ENCODE measurements around the gene MARK3.
A peak's percentile ranks its signal among the peaks of the same experiment; 100 is the strongest.

Gene MARK3

GRCh38 chr14:103547941-103548462 lies 162.8 kb downstream of the MARK3 start:
- peaks cover 28% of the 10 kb centered on the region for H3K4me1 ChIP-seq (ENCODE audit: control insufficient read depth, insufficient read depth, low read length, unreplicated experiment)

DNA sequence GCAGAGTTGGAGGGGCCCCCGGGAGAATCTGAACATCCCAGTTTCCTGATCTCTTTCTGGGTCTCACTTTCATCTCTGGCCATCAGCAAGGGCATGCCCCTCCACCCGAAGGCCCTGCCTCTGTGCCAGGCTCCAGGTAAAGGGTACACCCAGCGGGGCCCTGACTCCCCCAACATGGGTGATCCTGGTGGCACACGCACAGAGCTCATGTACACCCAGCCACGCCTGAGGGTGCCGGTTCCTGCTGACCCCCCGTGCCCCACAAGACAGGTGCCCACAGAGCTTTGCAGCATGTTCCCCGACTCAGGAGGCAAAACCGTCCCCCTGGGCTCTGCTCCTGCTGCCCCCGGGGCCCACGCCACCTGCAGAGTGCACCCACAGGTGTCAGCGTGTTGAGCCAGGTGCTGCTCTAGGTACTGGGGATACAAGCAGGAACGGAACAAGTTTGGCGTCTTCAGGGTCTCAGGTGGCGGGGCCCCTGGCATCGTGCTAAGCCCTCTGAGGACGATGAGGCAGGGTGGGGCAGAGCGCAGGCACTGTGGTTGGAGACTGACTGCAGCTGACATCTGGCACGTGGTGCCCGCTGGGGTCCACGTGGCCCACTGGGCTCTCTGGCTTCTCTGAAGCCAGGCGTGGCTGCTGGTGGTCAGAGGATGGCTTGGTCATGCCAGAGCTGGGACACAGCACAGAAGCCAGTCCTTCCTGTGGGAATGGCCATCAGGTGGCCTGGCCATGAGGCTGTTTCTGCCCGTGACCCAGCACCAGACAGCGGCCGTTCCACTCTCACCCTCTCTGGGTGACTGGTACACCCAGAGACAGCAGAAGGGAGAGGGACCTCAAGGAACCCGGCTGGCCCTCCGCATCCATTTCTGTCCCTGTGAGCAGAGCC lies 163.5 kb downstream of the MARK3 start:
- no peaks in the 10 kb centered on the region for H3K27me3 ChIP-seq (ENCODE audit: insufficient read depth, low read length)
- peaks cover 26% of the 10 kb centered on the region for H3K4me1 ChIP-seq (ENCODE audit: control insufficient read depth, insufficient read depth, low read length, unreplicated experiment)
- no peak overlapping the region for H2AFZ ChIP-seq (ENCODE audit: low read length, unreplicated experiment)
- H3K27ac ChIP-seq (ENCODE audit: low read depth, low read length): no peak overlapping the region
- no peak overlapping the region for H3K4me3 ChIP-seq (ENCODE audit: low read depth, low read length)
- H3K36me3 ChIP-seq (ENCODE audit: insufficient read depth, low read length): no peaks in the 10 kb centered on the region
- H3K79me2 ChIP-seq (ENCODE audit: control insufficient read depth, insufficient read depth, low read length, unreplicated experiment): peaks cover 4% of the 10 kb centered on the region

More at GRCh38 chr14:103547941-103548462, 162.8 kb downstream of the MARK3 start:
- Histone ChIP-seq H3K79me2 (ENCODE audit: control insufficient read depth, insufficient read depth, low read length, unreplicated experiment) (peaks cover 4% of the 10 kb centered on the region), H3K36me3 (ENCODE audit: insufficient read depth, low read length) (no peaks in the 10 kb centered on the region), H3K27ac (ENCODE audit: low read depth, low read length) (no peak overlapping the region), H3K27me3 (ENCODE audit: insufficient read depth, low read length) (no peaks in the 10 kb centered on the region), H2AFZ (ENCODE audit: low read length, unreplicated experiment) (no peak overlapping the region), H3K4me3 (ENCODE audit: low read depth, low read length) (no peak overlapping the region)

GRCh38 chr14:103549361-103550311 lies 164.4 kb downstream of the MARK3 start:
- Histone ChIP-seq H3K4me1 (ENCODE audit: control insufficient read depth, insufficient read depth, low read length, unreplicated experiment) (peaks cover 26% of the 10 kb centered on the region), H3K36me3 (ENCODE audit: insufficient read depth, low read length) (no peaks in the 10 kb centered on the region), H2AFZ (ENCODE audit: low read length, unreplicated experiment) (no peak overlapping the region), H3K79me2 (ENCODE audit: control insufficient read depth, insufficient read depth, low read length, unreplicated experiment) (peaks cover 4% of the 10 kb centered on the region), H3K27ac (ENCODE audit: low read depth, low read length) (no peak overlapping the region), H3K4me3 (ENCODE audit: low read depth, low read length) (no peak overlapping the region), H3K27me3 (ENCODE audit: insufficient read depth, low read length) (no peaks in the 10 kb centered on the region)

- Histone ChIP-seq H3K27me3 (ENCODE audit: insufficient read depth, low read length) (no peaks in the 10 kb centered on the region), H3K79me2 (ENCODE audit: control insufficient read depth, insufficient read depth, low read length, unreplicated experiment) (peaks cover 4% of the 10 kb centered on the region), H3K36me3 (ENCODE audit: insufficient read depth, low read length) (no peaks in the 10 kb centered on the region), H2AFZ (ENCODE audit: low read length, unreplicated experiment) (no peak overlapping the region), H3K4me3 (ENCODE audit: low read depth, low read length) (no peak overlapping the region), H3K4me1 (ENCODE audit: control insufficient read depth, insufficient read depth, low read length, unreplicated experiment) (peaks cover 26% of the 10 kb centered on the region), H3K27ac (ENCODE audit: low read depth, low read length) (peak overlapping the region; percentile 40)
These were observed 165.5 kb downstream of the MARK3 start for GRCh38 chr14:103550451-103551337.

GRCh38 chr14:103551338-103551762 lies 166.1 kb downstream of the MARK3 start:
- Histone ChIP-seq H3K4me3 (ENCODE audit: low read depth, low read length) (0 out of 2 replicates have a peak overlapping the region, but pooled peaks have one; percentile 4), H3K36me3 (ENCODE audit: insufficient read depth, low read length) (no peaks in the 10 kb centered on the region), H3K27ac (ENCODE audit: low read depth, low read length) (peak overlapping the region; percentile 40), H3K4me1 (ENCODE audit: control insufficient read depth, insufficient read depth, low read length, unreplicated experiment) (peaks cover 26% of the 10 kb centered on the region), H3K27me3 (ENCODE audit: insufficient read depth, low read length) (no peaks in the 10 kb centered on the region), H2AFZ (ENCODE audit: low read length, unreplicated experiment) (no peak overlapping the region), H3K79me2 (ENCODE audit: control insufficient read depth, insufficient read depth, low read length, unreplicated experiment) (peaks cover 8% of the 10 kb centered on the region)

GRCh38 chr14:103552011-103552845 lies 167.0 kb downstream of the MARK3 start:
- H3K27me3 ChIP-seq (ENCODE audit: insufficient read depth, low read length): no peaks in the 10 kb centered on the region
- H2AFZ ChIP-seq (ENCODE audit: low read length, unreplicated experiment): no peak overlapping the region
- peaks cover 28% of the 10 kb centered on the region for H3K4me1 ChIP-seq (ENCODE audit: control insufficient read depth, insufficient read depth, low read length, unreplicated experiment)
- no peaks in the 10 kb centered on the region for H3K36me3 ChIP-seq (ENCODE audit: insufficient read depth, low read length)
- H3K27ac ChIP-seq (ENCODE audit: low read depth, low read length): peak overlapping the region; percentile 40
- peak overlapping the region; percentile 45 for H3K4me3 ChIP-seq (ENCODE audit: low read depth, low read length)
- H3K79me2 ChIP-seq (ENCODE audit: control insufficient read depth, insufficient read depth, low read length, unreplicated experiment): peaks cover 14% of the 10 kb centered on the region

- Histone ChIP-seq H3K27ac (ENCODE audit: low read depth, low read length) (peak overlapping the region; percentile 40; the same call in 1 of the 2 replicates), H3K79me2 (ENCODE audit: control insufficient read depth, insufficient read depth, low read length, unreplicated experiment) (peaks cover 19% of the 10 kb centered on the region), H2AFZ (ENCODE audit: low read length, unreplicated experiment) (no peak overlapping the region), H3K4me3 (ENCODE audit: low read depth, low read length) (no peak overlapping the region), H3K4me1 (ENCODE audit: control insufficient read depth, insufficient read depth, low read length, unreplicated experiment) (peaks cover 34% of the 10 kb centered on the region), H3K27me3 (ENCODE audit: insufficient read depth, low read length) (no peaks in the 10 kb centered on the region), H3K36me3 (ENCODE audit: insufficient read depth, low read length) (no peaks in the 10 kb centered on the region)
These were observed 167.6 kb downstream of the MARK3 start for GRCh38 chr14:103552846-103553210.
